Measurements from ENCODE around the gene PI4KA. TPM values are rescaled to one million over a fixed set of nuclear protein-coding genes. Genes with fewer than 3 reads are reported as not detected.
"Not testable (repeated sequence)": the region's sequence is repeated elsewhere in the genome, so short reads cannot be mapped to it uniquely, and the experiment has no call there.

PI4KA gene
- total RNA-seq, 4 donors from 2014 or later = 69.8 to 115 (median 82.3) TPM

DNA sequence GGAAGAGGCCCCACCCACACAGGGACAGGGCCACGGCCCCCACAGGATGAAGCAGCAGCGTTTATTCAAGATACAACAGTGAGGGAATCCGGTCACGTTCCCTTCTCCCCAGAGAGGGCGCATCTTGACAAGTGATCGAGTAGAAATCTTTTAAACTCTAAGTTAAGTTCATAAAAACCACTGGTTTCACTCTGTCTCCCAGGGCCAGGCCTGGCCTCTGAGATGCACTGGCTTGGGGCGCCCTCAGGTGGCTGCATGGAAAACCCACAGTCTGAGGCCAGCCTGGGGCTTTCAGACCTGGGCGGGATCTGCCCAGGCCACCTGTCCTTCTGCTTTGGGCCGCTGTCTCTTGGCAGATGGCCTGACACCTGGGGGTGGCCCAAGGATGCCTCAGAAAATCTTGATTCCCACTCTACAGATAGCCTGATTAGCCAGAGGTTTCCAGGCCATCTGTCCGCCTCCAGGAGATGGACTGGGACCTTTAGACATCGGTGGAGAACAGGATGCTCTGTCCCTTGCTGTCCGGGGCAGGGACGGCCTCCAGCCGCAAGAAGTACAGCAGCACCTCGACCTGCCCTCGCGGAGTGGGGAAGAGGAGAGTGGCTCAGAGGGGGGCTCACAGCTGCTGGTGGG is 161.0 kb downstream of the PI4KA start:
- Histone ChIP-seq H3K27ac (replicated peaks in 1 of 4) (peak overlapping the region in 2 of 4 donors; percentile 65 to 72), H3K4me3 (peak overlapping the region in 2 of 4 donors; percentile 21 to 27)
- intact Hi-C loops (cut with DNase I) = loop anchor here (10.0 kb wide), 1 partner anchor 123 kb away; no protein-coding TSS in a partner anchor
- not testable (repeated sequence) for H3K9me3 ChIP-seq, H3K36me3 ChIP-seq, H3K4me1 ChIP-seq, H3K27me3 ChIP-seq
- 47% methylated on average over 3 of the region's 17 CpGs for WGBS
- peak; percentile 88 for DNase-seq (ENCODE audit: extremely low spot score)
- TF ChIP-seq, protein P1, sequence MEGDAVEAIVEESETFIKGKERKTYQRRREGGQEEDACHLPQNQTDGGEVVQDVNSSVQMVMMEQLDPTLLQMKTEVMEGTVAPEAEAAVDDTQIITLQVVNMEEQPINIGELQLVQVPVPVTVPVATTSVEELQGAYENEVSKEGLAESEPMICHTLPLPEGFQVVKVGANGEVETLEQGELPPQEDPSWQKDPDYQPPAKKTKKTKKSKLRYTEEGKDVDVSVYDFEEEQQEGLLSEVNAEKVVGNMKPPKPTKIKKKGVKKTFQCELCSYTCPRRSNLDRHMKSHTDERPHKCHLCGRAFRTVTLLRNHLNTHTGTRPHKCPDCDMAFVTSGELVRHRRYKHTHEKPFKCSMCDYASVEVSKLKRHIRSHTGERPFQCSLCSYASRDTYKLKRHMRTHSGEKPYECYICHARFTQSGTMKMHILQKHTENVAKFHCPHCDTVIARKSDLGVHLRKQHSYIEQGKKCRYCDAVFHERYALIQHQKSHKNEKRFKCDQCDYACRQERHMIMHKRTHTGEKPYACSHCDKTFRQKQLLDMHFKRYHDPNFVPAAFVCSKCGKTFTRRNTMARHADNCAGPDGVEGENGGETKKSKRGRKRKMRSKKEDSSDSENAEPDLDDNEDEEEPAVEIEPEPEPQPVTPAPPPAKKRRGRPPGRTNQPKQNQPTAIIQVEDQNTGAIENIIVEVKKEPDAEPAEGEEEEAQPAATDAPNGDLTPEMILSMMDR (IDR thresholded peaks at IDR 0.05) = peak in 2 of 3 experiments; percentile 18 to 70
- TF ChIP-seq POLR2AphosphoS5 (IDR thresholded peaks at IDR 0.05) = peak in 1 of 2 donors; percentile 22

DNA sequence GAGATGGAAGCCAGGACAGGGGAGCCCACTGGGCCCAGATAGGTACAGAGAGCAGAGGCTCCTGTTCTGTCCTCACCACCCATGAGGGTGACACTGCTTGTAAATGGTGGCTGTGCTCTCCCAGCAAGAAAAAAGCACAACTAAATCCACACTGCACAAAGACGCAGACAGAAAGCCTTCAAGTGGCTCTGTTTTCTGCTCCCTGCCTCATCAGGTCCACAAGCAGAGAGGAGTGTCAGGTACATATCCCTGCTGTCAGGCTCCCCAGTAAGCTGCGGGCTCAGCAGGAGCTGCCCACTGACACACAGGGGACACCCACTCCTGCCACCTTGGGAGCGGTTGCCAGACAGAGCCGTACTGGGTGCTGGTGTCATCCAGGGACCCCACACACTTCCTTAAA is 162.6 kb downstream of the PI4KA start:
- intact Hi-C loops (cut with DNase I) = loop anchor here (10.0 kb wide), 1 partner anchor 121 kb away; no protein-coding TSS in a partner anchor
- 80% methylated on average over 2 of the region's 4 CpGs for WGBS
- DNase-seq (ENCODE audit: extremely low spot score) = not testable (repeated sequence)

DNA sequence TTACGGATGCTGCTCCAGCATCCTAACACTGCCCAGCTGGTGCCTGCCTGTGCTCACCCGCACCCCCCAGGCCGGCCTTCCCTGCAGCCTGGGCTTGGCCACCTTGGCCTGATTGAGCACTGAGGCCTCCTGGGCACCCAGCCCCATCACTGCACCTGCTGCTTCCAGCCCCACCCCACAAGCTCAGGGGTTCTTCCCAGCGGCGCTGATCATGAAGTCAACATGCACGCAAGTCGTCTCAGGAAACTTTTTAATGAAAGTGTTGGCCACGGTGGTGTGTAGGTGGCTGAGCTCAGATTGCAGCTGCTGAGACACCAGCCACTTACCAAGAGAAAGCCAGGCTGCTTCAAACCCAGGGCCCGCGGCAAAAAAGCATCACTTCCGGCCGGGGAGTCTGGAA is 163.4 kb downstream of the PI4KA start:
- not testable (repeated sequence) for H3K27ac ChIP-seq (replicated peaks in 1 of 4); DNase-seq (ENCODE audit: extremely low spot score); H3K4me1 ChIP-seq; H3K27me3 ChIP-seq; H3K9me3 ChIP-seq; H3K36me3 ChIP-seq; H3K4me3 ChIP-seq
- intact Hi-C loops (cut with DNase I) = loop anchor here (10.0 kb wide), 1 partner anchor 120 kb away; no protein-coding TSS in a partner anchor
- no CpG with 5 or more reads among the region's 12 CpGs for WGBS

More for the DNA sequence above, 162.6 kb downstream of the PI4KA start:
- H3K27me3 ChIP-seq; H3K9me3 ChIP-seq; H3K36me3 ChIP-seq; H3K27ac ChIP-seq (replicated peaks in 1 of 4); H3K4me3 ChIP-seq; H3K4me1 ChIP-seq: not testable (repeated sequence)

DNA sequence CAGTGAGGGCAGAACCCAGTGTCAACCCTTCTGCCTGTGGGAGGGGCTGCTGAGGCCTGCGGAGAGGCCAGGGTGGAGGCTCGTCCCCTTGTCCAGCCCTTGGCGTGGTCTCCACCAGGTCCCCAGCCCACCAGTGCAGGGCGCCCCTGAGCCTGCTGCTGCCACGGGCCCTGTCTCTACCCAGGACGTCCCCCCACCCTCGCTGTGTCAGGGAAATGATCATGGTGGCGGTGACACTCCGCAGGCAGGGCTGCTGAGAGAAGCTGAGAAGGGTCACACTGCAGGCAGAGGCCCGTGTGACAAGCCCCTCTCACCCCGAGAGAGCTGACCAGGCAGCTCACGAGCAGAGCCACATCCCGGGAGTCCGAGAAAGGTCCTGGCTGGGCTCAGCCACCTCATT is 164.4 kb downstream of the PI4KA start:
- not testable (repeated sequence) for H3K27ac ChIP-seq (replicated peaks in 1 of 4); H3K4me3 ChIP-seq; H3K27me3 ChIP-seq; H3K9me3 ChIP-seq; H3K4me1 ChIP-seq; H3K36me3 ChIP-seq; DNase-seq (ENCODE audit: extremely low spot score)
- no CpG with 5 or more reads among the region's 14 CpGs for WGBS
- intact Hi-C loops (cut with DNase I) = loop anchor here (10.0 kb wide), 1 partner anchor 119 kb away; no protein-coding TSS in a partner anchor

DNA sequence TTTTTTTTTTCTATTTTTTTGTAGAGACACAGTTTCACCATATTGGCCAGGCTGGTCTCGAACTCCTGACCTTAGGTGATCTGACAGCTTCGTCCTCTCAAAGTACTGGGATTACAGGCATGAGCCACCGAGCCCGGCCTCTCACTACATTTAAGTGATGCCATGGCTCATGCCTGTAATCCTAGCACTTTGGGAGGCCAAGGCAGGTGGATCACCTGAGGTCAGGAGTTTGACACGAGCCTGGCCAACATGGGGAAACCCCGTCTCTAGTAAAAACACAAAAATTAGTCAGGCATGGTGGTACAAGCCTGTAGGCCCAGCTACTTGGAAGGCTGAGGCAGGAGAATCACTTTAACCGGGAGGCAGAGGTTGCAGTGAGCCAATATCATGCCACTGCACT is 165.7 kb downstream of the PI4KA start:
- intact Hi-C loops (cut with DNase I) = loop anchor here (10.0 kb wide), 1 partner anchor 118 kb away; no protein-coding TSS in a partner anchor
- 92% methylated on average over 6 of the region's 7 CpGs for WGBS
- H3K4me1 ChIP-seq; H3K27ac ChIP-seq (replicated peaks in 1 of 4); H3K4me3 ChIP-seq; H3K9me3 ChIP-seq; H3K36me3 ChIP-seq; H3K27me3 ChIP-seq; DNase-seq (ENCODE audit: extremely low spot score): not testable (repeated sequence)

DNA sequence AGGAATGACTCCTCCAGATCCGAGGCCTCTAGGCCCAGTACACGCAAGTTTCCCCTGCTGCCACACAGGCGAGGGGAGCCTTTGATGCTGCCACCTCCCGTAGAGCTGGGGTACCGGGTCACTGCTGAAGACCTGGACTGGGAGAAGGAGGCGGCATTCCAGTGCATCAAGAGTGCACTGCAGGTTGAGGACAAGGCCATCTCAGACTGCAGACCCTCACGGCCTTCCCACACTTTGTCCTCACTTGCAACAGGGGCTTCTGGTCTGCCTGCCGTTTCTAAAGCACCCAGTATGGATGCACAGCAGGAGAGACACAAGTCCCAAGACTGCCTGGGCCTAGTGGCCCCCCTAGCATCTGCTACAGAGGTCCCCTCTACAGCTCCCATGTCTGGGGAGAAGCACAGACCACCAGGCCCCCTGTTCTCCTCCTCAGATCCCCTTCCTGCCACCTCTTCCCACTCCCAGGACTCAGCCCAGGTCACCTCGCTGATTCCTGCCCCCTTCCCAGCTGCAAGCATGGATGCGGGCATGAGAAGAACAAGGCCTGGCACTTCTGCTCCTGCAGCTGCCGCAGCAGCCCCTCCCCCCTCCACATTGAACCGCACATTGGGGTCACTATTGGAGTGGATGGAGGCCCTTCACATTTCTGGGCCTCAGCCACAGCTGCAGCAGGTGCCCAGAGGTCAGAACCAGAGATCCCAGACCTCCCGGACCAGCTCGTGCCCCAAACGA is 167.9 kb downstream of the PI4KA start:
- not testable (repeated sequence) for H3K27me3 ChIP-seq; H3K4me3 ChIP-seq; H3K27ac ChIP-seq (replicated peaks in 1 of 4); H3K9me3 ChIP-seq; H3K36me3 ChIP-seq; H3K4me1 ChIP-seq
- 92% methylated on average over 9 of the region's 15 CpGs for WGBS
- intact Hi-C loops (cut with DNase I) = loop anchor here (10.0 kb wide), 1 partner anchor 116 kb away; no protein-coding TSS in a partner anchor
- peak; percentile 26 for DNase-seq (ENCODE audit: extremely low spot score)

DNA sequence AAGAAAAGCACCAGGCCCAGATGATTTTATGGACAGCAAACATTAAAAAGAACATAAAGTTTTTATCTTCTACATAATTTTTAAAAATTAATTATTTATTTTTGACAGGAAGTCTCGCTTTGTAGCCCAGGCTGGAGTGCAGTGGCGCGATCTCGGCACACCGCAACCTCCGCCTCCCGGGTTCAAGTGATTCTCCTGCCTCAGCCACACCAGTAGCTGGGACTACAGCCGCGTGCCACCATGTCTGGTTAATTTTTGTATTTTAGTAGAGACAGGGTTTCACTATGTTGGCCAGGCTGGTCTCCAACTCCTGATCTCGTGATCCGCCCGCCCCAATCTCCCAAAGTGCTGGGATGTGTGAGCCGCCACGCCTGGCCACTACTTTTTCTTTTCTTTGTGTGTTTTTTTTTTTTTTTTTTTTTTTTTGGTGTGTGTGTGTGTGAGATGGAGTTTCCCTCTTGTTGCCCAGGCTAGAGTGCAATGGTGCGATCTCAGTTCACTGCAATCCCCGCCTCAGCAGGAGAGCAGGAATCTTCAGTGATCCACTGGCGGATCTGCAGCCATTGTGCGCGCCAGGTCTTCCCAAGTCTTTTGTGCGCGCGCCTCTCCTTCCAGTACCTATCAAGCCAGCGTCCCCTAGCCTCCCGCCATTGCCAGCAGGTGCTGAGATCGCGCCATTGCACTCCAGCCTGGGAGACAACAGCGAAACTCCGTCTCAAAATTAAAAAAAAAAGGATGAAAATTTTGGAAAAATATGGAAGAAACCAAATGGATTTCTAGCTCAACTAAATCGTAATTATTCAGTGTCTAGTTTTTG is 171.0 kb downstream of the PI4KA start:
- DNase-seq (ENCODE audit: extremely low spot score) = peak; percentile 10
- H3K27ac ChIP-seq (replicated peaks in 1 of 4); H3K4me3 ChIP-seq; H3K9me3 ChIP-seq; H3K27me3 ChIP-seq; intact Hi-C loops (cut with DNase I); H3K4me1 ChIP-seq; H3K36me3 ChIP-seq: not testable (repeated sequence)
- 95% methylated on average over 29 of the region's 29 CpGs for WGBS

DNA sequence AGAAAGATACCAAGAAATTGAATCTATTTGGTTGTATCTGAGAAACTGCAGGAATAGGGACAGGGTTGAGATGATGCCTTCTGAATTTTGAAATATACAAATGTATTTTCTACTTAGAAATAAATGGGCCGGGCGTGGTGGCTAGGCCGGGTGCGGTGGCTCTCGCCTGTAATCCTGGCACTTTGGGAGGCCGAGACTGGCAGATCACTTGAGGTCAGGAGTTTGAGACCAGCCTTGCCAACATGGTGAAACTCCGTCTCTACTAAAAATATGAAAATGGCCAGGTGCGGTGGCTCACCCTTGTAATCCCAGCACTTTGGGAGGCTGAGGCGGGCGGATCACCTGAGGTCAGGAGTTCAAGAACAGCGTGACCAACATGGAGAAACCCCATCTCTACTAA is 172.8 kb downstream of the PI4KA start:
- intact Hi-C loops (cut with DNase I) = not testable (repeated sequence)

DNA sequence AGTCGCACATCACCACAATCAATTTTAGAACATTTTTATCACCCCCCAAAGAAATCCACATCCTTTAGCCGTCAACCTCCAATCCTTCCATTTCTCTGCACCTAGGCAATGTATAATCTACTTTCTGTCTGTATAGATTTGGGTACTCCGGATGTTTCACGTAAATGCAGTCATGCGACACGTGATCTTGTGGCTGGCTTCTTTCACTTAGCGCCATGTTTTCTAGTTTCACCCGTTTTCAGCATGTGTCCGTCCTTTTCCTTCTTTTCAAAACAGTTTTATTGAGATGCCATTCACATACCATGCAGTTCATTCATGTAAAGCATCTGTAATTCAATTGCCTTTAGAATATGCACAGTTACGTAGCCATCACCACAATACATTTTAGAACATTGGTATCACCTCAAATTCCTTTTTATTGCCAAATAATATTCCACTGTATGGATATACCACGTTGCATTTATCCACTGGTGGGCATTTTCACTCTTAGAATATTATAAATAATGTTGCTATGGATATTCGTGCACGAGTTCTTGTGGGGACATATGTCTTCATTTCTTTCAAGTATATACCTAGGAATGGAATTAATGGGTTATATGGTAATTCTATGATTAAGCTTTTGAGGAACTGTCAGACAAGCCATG is 179.7 kb downstream of the PI4KA start:
- H3K27me3 ChIP-seq; DNase-seq (ENCODE audit: extremely low spot score); intact Hi-C loops (cut with DNase I); H3K36me3 ChIP-seq; H3K4me1 ChIP-seq; H3K27ac ChIP-seq (replicated peaks in 1 of 4); H3K4me3 ChIP-seq; H3K9me3 ChIP-seq: not testable (repeated sequence)
- WGBS = 99% methylated on average over 13 of the region's 13 CpGs

More for the DNA sequence above, 172.8 kb downstream of the PI4KA start:
- not testable (repeated sequence) for H3K4me3 ChIP-seq; H3K4me1 ChIP-seq; H3K36me3 ChIP-seq; H3K27me3 ChIP-seq; H3K9me3 ChIP-seq; H3K27ac ChIP-seq (replicated peaks in 1 of 4)
- peak; percentile 42 for DNase-seq (ENCODE audit: extremely low spot score)
- WGBS = 94% methylated on average over 11 of the region's 11 CpGs

Data from esophagus muscularis mucosa (tissue), 4 donors.